GM21390 (cell line): ENCODE measurements around the gene SEMA4C.
A peak's percentile ranks its signal among the peaks of the same experiment; 100 is the strongest.

ENCODE experiments used
- ATAC-seq: cut with Tn5 transposase; IDR thresholded peaks from one replicate; pipeline ENCODE4 v1.9.1; 2021; ENCODE audit not compliant: unreplicated experiment

Gene SEMA4C

DNA sequence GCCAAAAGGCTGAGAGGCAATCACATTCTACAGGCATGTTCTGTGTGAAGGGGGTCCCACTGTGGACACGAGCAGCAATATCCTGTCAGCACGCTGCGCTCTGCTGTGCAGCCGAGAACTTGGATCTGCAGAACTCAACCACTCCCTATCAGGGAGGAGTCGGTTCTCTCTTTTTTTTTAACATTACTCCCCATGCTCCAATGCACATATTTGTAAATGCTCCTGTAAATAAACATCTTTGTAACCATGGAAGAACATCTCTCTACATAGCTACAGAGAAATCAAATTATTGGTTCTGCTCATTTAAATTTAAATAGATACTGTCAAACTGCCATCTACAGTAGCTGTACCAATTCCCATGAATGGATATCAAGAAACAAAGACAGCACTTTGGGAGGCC, 23.1 kb downstream of the SEMA4C start:
- ATAC-seq, result no peak

DNA sequence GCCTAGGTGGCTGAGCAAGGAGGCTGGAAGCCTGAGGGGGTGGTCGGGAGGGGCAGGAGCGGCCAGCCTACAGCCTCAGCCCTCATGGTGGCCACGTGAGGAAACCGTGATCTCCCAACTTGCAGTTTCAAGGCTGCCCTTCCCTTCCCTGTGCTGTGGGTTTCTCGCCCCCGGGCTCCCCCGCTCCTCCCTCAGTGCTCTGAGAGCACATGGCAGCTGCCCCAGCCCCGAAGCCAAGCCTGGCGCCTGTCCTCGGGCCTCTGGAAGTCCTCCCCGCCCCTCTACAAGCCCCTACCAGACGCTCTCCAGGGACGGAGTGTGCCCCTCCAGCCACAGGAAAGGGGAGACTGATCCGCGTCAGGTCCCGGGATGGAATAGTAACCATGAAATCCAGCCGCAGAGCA, 25.5 kb downstream of the SEMA4C start:
- ATAC-seq, result no peak

DNA sequence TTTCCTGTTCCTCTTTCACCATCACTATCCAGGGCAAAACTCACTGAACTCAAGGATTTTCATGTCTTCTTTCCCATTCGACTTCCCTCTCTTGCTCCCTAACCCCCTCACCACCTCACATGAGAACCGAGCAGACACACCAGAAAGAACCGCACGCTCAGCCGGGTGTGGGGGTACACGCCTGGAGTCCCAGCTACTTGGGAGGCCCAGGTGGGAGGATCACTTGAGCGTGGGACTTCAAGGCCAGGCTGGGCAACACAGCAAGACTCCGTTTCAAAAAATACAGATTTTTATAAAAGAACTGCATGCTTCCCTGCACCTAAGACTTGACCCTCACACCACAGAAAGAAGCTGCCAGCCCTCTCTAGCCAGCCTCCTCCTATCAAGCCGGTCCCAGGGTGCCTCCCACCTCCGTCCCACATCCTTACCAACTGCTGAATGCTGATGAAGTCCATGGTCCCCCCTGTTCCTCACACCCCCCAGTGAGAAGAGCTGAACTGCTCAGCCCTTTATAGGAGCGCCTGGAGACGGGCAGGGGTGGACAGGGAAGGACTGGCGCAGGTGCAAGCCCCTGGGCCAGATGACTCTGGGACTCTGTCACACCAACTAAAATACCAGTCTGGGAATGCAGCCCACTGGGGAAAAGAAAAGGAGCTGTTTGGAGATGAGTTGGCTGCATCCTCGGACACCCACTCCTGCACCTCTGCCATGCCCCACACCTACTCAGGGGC, 26.2 kb downstream of the SEMA4C start, which contains the start of gene ANKRD23:
Gene ANKRD23 (minus strand): TSS at position 484 of the 731 bp plus-strand sequence. CDS start 29 bp downstream, at position 455.
- no peak for ATAC-seq

DNA sequence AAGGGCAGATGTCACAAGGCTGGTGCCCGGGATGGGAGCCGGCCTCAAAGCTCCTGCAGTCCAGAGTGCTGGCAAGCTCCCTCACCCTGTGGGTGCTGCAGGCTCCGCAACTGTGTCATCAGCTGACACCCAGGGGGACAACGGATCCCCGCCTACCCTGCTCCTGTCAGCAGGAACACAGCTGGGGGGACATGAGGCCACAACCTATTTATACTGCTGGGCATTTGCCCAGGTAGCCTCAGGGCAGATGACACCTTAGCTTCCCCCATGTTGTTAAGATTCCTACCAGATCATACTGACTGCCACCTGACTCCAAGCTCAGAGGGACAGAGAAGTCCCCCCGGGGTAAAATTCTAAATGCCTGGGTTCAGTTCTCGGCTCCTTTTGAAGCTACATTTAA, 27.3 kb downstream of the SEMA4C start:
- ATAC-seq, result no peak

DNA sequence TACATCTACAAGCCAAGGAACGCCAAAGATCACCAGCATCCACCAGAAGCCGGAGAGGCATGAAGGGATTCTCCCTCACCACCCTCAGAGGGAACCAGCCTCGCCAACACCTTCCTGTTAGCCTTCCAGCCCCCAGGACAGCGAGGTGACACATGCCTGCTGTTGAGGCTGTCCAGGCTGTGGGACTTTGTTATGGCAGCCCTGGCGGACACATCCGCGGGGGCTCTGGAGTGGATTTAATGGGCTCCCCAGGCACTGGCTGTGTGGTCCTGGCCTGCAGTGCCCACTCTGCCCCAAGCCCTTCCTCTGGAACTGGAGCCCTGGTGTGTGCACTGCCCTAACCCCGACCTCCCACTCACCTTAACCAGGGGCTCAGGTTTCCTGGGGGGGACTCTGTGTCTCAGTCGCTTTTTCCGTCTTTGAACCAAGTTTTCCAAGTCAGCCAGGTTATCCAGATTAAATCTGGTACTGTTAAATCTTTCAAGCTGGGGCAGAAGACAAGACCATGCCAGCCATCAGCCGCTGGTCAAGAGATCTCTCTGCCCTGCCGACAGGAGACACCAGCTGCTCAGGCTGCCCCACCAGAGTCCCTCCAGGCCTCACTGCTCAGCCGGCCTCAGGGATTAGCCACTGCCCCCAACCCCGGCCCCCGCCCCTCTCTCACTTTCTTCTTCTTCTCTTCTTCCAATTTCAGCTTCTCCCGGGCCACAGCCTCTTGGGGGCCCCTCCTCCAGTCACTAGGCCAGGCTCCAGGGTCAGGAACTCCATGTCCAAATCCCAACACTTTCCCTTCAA, 28.0 kb downstream of the SEMA4C start:
- no peak for ATAC-seq

DNA sequence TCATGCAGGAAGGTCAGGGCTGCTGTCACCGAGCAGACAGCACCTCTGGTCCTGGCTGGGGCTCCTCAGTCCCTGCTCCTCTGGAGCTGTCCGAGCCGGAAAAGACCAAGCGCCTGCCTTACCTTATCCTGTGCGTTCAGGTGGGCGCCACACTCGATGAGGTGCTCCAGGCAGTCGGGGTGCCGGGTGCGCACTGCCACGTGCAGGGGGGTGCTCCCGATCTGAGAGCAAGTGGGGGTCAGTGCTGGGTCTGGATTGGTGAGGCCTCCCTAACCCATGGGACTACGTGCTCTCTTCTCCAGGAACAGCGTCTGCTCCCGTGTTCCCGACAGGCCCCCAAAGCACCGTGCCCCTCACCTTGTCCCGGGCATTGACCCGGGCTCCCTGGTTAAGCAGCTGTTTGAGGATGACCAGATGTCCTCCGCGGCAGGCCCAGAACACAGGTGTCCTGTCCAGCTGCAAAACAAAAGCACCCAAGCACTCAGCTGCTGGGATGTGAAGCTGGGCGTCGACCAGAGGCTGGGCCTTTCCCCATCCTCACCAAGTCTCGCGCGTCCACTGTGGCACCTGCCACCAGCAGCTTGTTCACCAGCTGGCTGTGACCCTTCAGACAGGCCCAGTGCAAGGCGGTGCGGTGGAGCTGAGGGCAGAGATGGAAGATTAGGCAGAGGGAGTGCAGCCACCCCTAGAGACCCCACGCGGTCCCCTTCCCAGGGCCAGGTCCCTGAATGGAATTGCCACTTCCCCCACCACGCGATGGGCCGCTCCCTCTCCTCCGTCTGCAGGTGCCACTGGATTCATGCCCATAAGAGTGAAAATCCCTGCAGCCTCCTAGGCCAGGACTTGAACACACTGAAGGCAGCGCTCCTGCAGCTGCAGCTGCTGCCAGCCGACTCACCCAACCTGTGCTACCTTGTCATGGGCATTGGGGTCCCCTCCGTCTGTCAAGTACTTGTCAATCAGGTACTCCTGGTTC, 29.7 kb downstream of the SEMA4C start:
- ATAC-seq, result no peak

DNA sequence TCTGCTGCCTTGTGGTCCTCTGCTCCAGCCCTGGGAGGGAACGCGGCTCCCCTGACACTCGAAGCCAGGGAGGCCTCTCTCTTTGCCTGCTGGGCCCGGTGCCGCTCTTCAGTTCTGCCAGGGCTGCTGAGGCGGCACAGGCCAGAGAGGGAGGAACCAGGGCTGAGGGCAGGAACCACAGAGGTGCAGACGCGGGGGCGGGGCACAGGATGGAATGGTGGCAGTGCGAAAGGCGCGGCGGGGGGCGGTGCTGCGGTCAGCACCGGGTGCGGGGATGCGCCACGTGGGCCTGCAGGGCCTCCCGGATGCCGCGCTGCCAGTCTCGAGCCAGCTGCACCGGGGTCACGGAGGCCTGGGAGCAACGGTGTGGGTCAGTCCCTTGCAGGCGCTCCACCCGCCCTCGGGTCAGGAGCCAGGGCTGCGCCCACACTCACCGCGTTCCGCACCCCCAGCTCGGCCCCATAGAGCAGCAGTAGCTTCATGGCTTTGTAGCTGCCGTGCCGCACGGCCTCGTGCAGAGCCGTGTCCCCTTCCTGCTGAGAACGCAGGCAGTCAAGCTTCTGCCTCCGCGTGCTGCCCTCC, 30.5 kb downstream of the SEMA4C start:
- ATAC-seq, result peak; percentile 75

DNA sequence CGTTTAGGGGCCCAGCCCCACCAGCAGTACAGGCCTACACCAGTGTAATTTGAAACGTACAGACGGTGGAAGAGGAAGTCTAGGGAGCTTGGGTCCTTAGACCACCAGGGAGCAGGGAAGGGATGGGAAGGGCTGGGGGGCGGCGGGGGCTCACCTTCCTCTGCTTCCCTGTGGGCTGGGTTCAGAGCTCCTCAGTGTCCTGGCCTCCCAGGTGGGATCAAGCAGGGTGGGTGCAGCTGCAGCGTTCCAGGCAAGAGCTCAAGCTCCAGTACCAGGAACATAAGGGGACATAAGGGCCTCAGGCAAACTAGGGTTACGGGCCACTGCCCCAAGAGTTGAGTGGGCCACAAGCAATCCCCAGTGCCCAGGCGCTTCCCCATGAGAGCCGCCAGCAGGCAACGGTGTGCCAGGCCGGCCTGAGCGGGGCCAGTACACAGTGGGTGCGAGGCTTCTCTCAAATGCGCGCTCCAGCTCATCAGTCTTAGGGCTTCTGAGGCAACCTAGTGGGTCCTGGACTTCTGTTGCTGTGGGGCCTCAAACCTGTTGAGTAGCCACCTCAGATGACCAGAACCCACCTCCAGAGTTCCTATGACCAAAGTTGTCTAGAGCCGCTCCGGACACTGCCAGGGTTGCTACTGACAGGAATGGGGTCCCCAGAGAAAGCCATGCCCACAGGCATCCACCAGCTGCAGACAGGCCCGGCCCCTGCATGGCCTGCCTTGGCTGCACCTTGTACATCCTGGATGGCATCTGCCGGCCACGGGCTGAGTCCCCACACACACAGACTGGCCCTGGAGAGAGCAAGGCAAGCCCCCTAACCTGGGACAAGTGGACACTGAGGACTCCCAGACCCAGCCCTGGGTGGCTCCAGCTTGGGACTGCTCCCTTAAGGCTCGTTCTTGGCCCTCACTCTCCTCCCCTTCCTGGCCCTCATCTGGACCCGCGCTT, 31.3 kb downstream of the SEMA4C start:
- peak; percentile 13 for ATAC-seq

DNA sequence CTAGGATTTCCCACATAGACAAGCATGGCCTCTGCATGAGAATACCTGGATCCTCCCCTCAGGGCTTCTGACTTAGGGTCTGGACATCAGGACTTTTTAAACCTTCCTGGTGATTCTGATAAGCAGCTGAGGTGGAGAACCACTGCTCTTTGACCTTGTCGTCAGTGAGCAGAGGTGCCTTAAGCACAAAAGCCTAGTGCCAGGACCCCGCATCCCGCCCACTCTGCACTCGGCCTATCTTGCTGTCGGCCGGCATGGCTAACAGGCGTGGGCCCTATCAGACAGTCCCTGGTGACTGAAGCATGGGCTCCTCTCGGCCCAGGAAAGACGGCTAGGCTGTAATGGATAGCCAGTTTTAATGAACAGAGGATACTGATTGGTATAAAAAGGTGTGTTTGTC, 32.3 kb downstream of the SEMA4C start:
- ATAC-seq, result no peak

DNA sequence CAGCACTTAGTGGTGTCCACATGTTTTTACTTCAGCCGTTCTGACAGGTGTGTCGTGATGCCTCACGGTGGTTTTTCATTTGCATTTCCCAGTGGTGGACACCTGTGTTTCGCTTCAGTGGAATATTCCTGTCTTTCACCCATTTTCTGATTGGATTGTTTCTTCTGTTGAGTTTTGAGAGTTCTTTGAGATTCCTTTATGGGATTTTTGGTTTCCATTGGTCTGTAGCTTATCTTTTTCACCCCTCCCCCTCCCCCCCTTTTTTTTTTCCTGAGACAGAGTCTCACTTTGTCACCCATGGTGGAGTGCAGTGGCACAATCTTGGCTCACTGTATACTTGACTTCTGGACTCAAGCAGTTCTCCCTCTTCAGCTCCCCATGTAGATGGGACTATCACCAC, 34.0 kb downstream of the SEMA4C start:
- no peak for ATAC-seq

DNA sequence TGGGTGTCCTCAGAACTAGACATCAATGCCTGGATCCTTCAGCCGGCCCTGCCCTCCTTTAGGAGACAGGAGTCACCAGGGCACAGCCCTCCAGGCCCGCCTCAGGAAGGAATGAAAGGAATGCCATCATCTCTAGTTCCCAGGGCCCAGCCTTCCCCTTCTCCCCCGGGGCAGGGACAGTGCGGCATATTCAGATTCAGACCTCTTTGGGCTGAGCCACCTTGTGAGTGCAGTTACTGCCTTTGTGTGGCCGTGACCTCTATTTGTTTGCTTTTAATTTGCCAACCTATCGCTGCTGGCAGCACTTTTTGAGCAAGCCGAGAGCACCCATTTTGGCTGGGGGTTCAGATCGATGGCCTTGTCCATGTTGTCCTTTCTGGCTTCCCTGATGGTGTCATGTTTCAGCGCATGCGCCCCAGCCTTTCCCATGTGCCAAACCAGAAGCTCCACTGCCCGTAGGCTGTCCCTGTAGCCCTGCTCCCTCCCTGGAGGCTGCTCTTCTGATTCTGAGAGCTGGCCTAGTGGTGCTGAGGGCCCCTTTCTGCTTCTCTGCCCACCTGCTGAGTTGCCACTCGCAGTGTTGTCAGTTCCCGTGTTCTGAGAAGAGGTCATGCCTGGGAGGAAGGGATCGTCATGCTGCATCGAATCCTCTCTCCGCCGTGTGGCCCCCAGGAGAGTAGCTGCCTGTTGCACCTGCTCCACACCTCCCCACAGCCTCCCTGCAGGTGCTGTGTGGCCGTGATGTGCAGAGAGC, 36.9 kb downstream of the SEMA4C start:
- no peak for ATAC-seq

DNA sequence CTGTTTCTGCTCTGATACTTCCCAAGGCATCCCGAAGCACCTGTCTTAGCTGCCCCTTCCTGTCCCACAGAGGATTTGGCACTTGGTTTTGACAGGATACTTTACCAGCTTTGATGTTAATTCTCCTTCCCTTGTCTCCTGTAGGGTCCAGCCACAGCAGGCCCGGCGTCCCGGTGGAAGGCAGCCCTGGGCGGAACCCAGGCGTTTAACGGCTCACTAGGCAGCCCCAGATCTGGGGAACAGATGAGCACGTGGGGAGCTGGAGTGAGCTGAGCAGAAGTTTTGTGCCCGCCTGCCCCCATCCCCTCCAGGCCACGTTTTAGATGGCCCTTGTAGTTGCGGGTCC, 37.5 kb downstream of the SEMA4C start:
- ATAC-seq, result no peak

DNA sequence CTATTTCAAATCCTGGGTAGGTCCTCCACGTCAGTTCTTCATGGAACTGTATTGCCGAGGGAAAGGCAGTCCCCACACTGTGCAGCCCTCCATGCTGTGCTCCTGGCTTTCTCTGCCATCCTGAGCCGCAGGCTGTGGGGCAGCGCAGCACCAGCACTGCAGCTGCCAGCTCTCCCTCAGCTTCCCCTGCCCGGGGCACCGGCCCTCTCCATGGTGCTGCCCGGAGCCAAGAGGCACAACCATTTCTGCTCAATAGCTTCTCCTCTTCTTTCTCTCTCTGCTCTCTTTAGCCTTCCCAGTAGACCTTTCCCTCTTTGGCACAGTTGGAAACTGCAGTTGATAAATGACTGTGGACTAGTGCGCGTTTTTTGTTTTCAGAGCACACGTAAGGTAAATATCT, 38.2 kb downstream of the SEMA4C start:
- no peak for ATAC-seq

DNA sequence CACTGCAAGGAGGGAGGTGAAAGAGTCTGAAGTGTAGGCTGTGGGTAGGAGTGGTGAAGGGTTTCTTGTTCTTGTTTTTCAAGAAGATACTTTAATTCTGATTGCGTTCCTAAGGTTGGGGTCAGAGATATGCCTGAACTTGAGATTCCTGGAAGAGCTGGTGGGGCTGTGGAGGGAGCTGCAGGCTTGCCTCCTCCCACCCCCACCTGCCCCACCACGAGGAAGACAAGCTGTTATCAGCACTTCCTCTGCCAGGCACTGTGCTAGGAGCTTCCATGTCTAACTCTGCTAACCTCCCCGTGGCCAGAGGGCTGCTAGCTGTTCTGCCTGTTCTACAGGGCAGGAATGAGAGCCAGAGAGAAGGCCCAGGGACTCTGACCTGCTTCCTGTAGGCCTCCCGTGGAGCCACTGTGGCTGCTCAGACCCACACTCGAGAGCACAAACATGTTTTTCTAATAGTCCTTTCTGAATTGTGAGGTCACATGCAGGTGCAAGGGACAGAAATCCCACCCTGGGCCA, 39.8 kb downstream of the SEMA4C start:
- no peak for ATAC-seq

DNA sequence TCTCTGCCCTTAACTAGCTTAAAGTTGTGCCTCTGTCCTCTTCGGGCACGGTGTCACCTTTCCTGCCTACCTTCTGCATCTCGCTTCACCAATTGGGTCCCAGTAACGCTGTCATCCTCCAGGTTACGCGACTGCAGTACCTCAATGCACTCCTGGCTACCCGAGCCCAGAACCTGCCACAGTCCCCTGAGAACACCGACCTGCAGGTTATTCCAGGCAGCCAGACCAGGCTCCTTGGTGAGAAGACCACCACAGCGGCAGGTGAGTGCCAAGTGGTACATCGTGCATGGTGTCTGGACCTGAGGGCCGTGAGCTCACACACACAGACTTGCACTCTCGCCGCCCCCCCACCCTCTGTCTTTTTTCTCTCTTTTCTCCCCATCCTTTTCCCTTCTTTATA, 41.0 kb downstream of the SEMA4C start:
- no peak for ATAC-seq

DNA sequence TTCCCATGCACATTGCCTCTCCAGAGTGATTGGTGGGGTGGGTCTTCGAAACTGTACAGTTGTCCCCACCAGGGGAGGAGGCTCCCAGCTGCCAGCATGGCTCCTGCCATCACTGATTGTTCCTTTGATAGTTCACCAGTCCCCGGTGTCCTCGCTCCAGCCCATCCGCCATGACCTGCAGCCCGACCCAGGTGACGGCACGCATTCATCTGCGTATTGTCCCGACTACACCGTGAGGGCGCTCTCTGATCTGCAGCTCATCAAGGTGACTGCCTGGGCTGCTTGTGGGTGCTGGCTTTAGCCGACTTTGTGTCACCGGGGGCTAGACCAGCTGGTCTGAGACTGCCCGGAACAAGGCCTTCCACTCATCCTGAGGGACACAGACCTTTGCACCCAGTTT, 41.4 kb downstream of the SEMA4C start:
- no peak for ATAC-seq

DNA sequence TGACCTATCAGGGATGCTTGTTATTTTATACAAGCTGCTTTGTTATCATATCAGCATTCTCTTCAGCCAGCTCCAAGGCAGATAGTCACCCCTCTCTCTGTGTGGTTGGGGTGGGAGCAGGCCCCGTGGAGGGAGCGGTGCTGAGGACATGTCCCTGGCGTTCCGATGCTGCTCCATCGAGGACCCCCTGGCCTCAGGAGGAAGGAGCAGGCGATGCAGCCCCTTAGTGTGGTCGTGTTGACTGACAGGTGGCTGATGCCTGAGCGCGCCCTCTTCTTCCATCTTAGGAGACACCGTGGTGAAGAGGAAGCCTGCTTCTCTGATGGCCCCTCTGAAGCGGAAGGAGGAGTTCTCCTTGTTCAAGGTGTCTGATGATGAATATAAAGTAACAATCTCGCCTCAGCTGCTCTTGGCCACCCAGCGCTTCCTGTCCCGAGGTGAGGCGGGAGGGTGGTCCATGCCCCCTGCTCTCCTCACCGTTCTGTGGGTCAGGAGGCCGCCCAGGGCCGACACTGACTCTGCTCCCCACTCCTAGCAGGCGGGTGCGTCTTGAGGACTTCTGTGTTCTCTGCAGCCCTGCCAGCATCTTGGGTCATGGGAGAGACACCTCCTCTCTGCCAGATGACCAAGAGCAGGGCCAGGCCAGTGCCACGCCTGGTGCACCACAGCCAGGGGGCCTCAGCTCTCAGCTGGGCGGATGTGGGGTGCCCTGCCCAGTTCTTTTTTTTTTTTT, 43.2 kb downstream of the SEMA4C start:
- ATAC-seq, result no peak

DNA sequence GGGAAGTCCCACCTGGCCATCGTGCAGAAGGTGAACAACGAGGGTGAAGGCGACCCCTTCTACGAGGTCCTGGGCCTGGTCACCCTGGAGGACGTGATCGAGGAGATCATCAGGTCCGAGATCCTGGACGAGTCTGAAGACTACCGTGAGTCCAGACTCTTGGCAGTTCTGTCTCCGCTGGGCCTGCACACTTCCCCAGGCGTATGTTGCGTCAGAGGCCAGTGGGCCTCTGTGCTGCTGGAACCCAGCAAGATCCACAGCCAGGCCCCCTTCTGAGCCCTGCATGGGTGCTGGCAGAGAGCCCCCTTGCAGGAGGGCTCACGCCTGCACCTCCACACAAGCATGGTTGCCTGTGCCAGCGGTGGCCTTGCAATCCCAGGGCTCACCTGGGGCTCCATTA, 44.8 kb downstream of the SEMA4C start:
- no peak for ATAC-seq
